GM21717 (cell line): ENCODE data around the gene DST.
"Not testable (repeated sequence)": the region's sequence is repeated elsewhere in the genome, so short reads cannot be mapped to it uniquely, and the experiment has no call there.

Experiments used
- ATAC-seq: cut with Tn5 transposase; IDR thresholded peaks from one replicate; pipeline ENCODE4 v1.9.1; 2021; ENCODE audit warnings: mild to moderate bottlenecking, moderate library complexity; ENCODE audit not compliant: unreplicated experiment

Gene DST

GRCh38 chr6:56663344-56663743 lies 20.7 kb upstream of the DST start:
- no peak for ATAC-seq

- not testable (repeated sequence) for ATAC-seq
These were observed 18.6 kb upstream of the DST start for GRCh38 chr6:56661338-56661737.

- peak; percentile 7 for ATAC-seq
These were observed 17.7 kb upstream of the DST start for GRCh38 chr6:56660381-56660730.

GRCh38 chr6:56659721-56660380 lies 17.2 kb upstream of the DST start:
- peak; percentile 90 for ATAC-seq

GRCh38 chr6:56658326-56658725 lies 15.6 kb upstream of the DST start:
- ATAC-seq: no peak

GRCh38 chr6:56657354-56657753 lies 14.7 kb upstream of the DST start:
- no peak for ATAC-seq

GRCh38 chr6:56656466-56656865 lies 13.8 kb upstream of the DST start:
- ATAC-seq: no peak

- no peak for ATAC-seq
These were observed 13.3 kb upstream of the DST start for GRCh38 chr6:56655996-56656395.

- no peak for ATAC-seq
These were observed 12.6 kb upstream of the DST start for GRCh38 chr6:56655249-56655648.

GRCh38 chr6:56652994-56653393 lies 10.3 kb upstream of the DST start:
- no peak for ATAC-seq

GRCh38 chr6:56652231-56652630 lies 9.5 kb upstream of the DST start:
- ATAC-seq: no peak

GRCh38 chr6:56650191-56650590 lies 7.5 kb upstream of the DST start:
- no peak for ATAC-seq

GRCh38 chr6:56649782-56650181 lies 7.1 kb upstream of the DST start:
- ATAC-seq: no peak

GRCh38 chr6:56649053-56649769 lies 6.5 kb upstream of the DST start:
- no peak for ATAC-seq

- ATAC-seq: no peak
These were observed 4.6 kb upstream of the DST start for GRCh38 chr6:56647172-56647762.

- no peak for ATAC-seq
These were observed 1.7 kb upstream of the DST start for GRCh38 chr6:56644366-56644765.

GRCh38 chr6:56643379-56644089 lies 845 bp upstream of the DST start:
- ATAC-seq: no peak

GRCh38 chr6:56640374-56640773 lies 2.3 kb downstream of the DST start:
- no peak for ATAC-seq

- ATAC-seq: no peak
These were observed 3.9 kb downstream of the DST start for GRCh38 chr6:56638760-56639159.

- no peak for ATAC-seq
These were observed 5.0 kb downstream of the DST start for GRCh38 chr6:56637640-56638039.

GRCh38 chr6:56628105-56628504 lies 14.6 kb downstream of the DST start:
- ATAC-seq: no peak

GRCh38 chr6:56625356-56625755 lies 17.3 kb downstream of the DST start:
- ATAC-seq: no peak
